ENCODE data around the gene MRPL36. TPM values are rescaled to one million over a fixed set of nuclear protein-coding genes. Genes with fewer than 3 reads are reported as not detected.

MRPL36 gene
- total RNA-seq, 4 donors from 2014 or later = 13.7 to 62.5 (median 41.2) TPM

DNA sequence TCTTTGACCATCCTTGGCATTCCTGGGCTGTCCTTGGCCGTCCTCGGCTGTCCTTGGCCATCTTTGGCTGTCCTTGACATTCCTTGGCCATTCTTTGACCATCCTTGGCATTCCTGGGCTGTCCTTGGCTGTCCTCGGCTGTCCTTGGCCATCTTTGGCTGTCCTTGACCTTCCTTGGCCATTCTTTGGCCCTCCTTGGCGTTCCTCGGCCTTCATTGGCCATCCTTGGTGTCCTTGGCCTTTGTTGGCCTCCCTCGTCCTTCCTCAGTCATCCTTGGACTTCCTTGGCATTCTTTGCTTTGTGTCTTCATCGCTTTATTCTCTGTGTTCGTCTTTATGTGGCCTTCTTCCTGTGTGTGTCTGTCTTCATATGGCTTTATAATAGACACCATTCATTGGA lies 22.2 kb upstream of the MRPL36 start:
- WGBS = 96% methylated on average over 8 of the region's 8 CpGs
- TF ChIP-seq POLR2AphosphoS5 (IDR thresholded peaks at IDR 0.05) = no peak
- no peak for TF ChIP-seq POLR2A (IDR thresholded peaks at IDR 0.05)
- TF ChIP-seq EP300 (IDR thresholded peaks at IDR 0.05) = no peak
- TF ChIP-seq, protein P1, sequence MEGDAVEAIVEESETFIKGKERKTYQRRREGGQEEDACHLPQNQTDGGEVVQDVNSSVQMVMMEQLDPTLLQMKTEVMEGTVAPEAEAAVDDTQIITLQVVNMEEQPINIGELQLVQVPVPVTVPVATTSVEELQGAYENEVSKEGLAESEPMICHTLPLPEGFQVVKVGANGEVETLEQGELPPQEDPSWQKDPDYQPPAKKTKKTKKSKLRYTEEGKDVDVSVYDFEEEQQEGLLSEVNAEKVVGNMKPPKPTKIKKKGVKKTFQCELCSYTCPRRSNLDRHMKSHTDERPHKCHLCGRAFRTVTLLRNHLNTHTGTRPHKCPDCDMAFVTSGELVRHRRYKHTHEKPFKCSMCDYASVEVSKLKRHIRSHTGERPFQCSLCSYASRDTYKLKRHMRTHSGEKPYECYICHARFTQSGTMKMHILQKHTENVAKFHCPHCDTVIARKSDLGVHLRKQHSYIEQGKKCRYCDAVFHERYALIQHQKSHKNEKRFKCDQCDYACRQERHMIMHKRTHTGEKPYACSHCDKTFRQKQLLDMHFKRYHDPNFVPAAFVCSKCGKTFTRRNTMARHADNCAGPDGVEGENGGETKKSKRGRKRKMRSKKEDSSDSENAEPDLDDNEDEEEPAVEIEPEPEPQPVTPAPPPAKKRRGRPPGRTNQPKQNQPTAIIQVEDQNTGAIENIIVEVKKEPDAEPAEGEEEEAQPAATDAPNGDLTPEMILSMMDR (IDR thresholded peaks at IDR 0.05) = no peak
- H3K4me3 ChIP-seq = no peak overlapping the region
- no peaks in the 10 kb centered on the region for H3K9me3 ChIP-seq
- H3K27me3 ChIP-seq = no peaks in the 10 kb centered on the region
- H3K4me1 ChIP-seq = no peaks in the 10 kb centered on the region
- DNase-seq (ENCODE audit: low spot score in 2 of 2) = no peak
- H3K27ac ChIP-seq = no peak overlapping the region
- peaks cover 72% of the 10 kb centered on the region for H3K36me3 ChIP-seq

DNA sequence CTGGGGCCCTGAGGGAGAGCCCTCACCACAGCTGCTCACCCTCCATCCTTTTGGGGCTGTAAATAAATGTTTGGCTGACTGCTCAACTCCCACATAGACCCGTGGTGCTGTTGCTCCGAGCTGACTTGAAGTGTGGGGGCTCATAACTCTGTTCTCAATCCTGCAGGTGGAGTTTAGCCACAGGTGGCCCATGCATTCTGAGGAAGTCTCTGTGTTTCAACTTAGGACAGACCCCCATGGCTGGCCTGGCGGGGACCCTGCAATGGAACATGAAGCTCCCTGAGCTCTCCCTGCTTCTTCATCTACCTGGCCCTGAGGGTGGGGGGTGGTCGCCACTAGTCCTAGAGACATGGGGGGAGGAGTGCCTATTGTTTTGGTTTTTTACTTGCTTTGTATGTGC lies 21.3 kb upstream of the MRPL36 start:
- Histone ChIP-seq H3K9me3 (no peaks in the 10 kb centered on the region), H3K27ac (no peak overlapping the region), H3K4me3 (no peak overlapping the region), H3K36me3 (peaks cover 82% of the 10 kb centered on the region), H3K4me1 (no peaks in the 10 kb centered on the region), H3K27me3 (no peaks in the 10 kb centered on the region)
- DNase-seq (ENCODE audit: low spot score in 2 of 2) = no peak
- TF ChIP-seq EP300 (IDR thresholded peaks at IDR 0.05) = no peak
- TF ChIP-seq, protein P1 (IDR thresholded peaks at IDR 0.05) = no peak
- TF ChIP-seq POLR2A (IDR thresholded peaks at IDR 0.05) = no peak
- no peak for TF ChIP-seq POLR2AphosphoS5 (IDR thresholded peaks at IDR 0.05)
- 89% methylated on average over 4 of the region's 4 CpGs for WGBS

DNA sequence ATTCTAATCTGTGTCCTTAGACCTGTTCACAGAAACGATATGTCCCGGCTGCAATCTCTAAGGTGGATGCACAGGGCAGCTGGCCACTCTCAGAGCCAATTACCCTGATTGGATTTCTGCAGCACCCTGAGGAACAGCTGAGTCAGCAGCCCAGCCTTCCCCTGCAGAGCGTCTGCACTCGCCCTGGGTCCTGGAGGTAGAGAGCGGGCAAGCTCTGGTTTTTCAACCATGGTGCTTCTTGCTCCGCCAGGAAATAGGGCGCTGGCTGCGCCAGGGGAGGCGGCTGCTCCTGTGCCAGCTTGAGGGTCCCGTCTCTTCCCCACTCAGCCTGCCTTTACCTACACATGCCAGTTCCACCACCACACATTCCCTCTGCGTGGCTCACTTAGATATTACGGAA lies 20.7 kb upstream of the MRPL36 start:
- H3K4me1 ChIP-seq = no peaks in the 10 kb centered on the region
- H3K4me3 ChIP-seq = no peak overlapping the region
- no peak overlapping the region for H3K27ac ChIP-seq
- 88% methylated on average over 12 of the region's 12 CpGs for WGBS
- H3K36me3 ChIP-seq = peaks cover 86% of the 10 kb centered on the region
- DNase-seq (ENCODE audit: low spot score in 2 of 2) = no peak
- no peaks in the 10 kb centered on the region for H3K27me3 ChIP-seq
- H3K9me3 ChIP-seq = no peaks in the 10 kb centered on the region
- TF ChIP-seq POLR2AphosphoS5 (IDR thresholded peaks at IDR 0.05) (no peak), POLR2A (IDR thresholded peaks at IDR 0.05) (no peak), EP300 (IDR thresholded peaks at IDR 0.05) (no peak)
- TF ChIP-seq, protein P1 (IDR thresholded peaks at IDR 0.05) = no peak

DNA sequence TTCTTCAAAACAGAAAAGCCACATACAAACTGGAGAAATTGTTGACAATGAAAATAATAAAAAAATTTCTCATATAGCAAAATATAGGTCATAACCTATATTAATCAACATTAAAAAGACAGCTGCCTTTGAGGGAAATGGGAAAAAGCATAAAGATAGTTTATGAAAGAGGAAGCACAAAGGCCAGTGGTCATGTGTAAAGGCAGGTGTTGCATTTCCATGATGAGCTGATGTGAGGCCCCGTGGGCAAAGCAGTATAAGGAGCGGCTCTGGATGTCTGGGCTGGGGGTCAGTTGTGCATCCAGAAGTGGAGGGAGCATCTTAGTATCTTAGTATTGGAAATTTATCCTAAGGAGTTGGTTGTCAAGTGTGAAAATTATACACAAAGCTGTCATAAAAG lies 19.8 kb upstream of the MRPL36 start:
- no peaks in the 10 kb centered on the region for H3K9me3 ChIP-seq
- TF ChIP-seq, protein P1 (IDR thresholded peaks at IDR 0.05) = no peak
- no peak for TF ChIP-seq EP300 (IDR thresholded peaks at IDR 0.05)
- TF ChIP-seq POLR2A (IDR thresholded peaks at IDR 0.05) = no peak
- TF ChIP-seq POLR2AphosphoS5 (IDR thresholded peaks at IDR 0.05) = no peak
- peak in 1 of 2 donors; percentile 20 for DNase-seq (ENCODE audit: low spot score in 2 of 2)
- peaks cover 86% of the 10 kb centered on the region for H3K36me3 ChIP-seq
- no peaks in the 10 kb centered on the region for H3K4me1 ChIP-seq
- H3K27ac ChIP-seq = no peak overlapping the region
- 94% methylated on average over 2 of the region's 2 CpGs for WGBS
- no peak overlapping the region for H3K4me3 ChIP-seq
- no peaks in the 10 kb centered on the region for H3K27me3 ChIP-seq

DNA sequence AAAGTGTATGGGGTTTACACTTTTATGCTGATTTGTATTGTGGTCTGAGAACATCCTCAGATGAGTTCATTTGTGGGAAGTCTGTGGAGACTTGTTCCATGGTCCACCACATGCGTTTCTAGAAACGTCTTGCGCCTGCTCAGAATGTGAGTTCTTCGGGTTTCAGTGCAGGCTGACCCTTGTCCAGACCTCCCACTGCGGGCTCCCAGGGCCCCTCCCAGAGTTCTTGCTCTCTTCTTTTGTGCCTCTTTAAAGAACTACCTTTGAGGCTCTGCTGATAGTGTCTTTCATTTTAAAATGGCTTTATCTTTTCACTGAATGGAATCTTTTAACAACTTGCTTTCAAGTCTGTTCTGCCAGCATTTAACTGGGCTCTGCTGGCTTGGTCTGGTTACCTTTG lies 19.1 kb upstream of the MRPL36 start:
- DNase-seq (ENCODE audit: low spot score in 2 of 2) = no peak
- 88% methylated on average over 5 of the region's 5 CpGs for WGBS
- Histone ChIP-seq H3K27me3 (no peaks in the 10 kb centered on the region), H3K36me3 (peaks cover 88% of the 10 kb centered on the region), H3K4me1 (no peaks in the 10 kb centered on the region), H3K27ac (no peak overlapping the region), H3K4me3 (no peak overlapping the region), H3K9me3 (no peaks in the 10 kb centered on the region)
- TF ChIP-seq, protein P1 (IDR thresholded peaks at IDR 0.05) = no peak
- no peak for TF ChIP-seq POLR2A (IDR thresholded peaks at IDR 0.05)
